Colonic mucosa (tissue), 4 donors: ENCODE measurements around the gene RAB29. TPM values are rescaled to one million over a fixed set of nuclear protein-coding genes. Genes with fewer than 3 reads are reported as not detected.

Experiments
- DNase-seq: peaks from one replicate; pipeline ENCODE4 v3.0.0-alpha.2; 2020
- H3K27ac ChIP-seq: fragments of 200-600 bp; one replicate; pipeline ENCODE4 v1.8.0; 2021
- H3K27me3 ChIP-seq: fragments of 200-600 bp; one replicate; pipeline ENCODE4 v1.8.0; 2021
- H3K36me3 ChIP-seq: fragments of 200-600 bp; one replicate; pipeline ENCODE4 v1.8.0; 2021
- H3K4me1 ChIP-seq: fragments of 200-600 bp; one replicate; pipeline ENCODE4 v1.8.0; 2021; ENCODE audit warnings: mild to moderate bottlenecking
- H3K4me3 ChIP-seq: fragments of 200-600 bp; one replicate; pipeline ENCODE4 v1.8.0; 2021
- H3K9ac ChIP-seq, 2 donors: one replicate each; pipeline ENCODE4 v1.7.0; 2013; ENCODE audit warnings: control low read depth in 2 of 2, low read depth in 2 of 2, low read length in 2 of 2
- H3K9me3 ChIP-seq: fragments of 200-600 bp; one replicate; pipeline ENCODE4 v1.8.0; 2021
- intact Hi-C: fragments of 100-400 bp; cut with DNase I; formaldehyde crosslinking; loops from one replicate; pipeline ENCODE4 v1.14.1; 2022
- total RNA-seq, 2 donors: library from RNA; stranded (reverse); fragmentation: NEBNext Ultra II Directional in 1 of 2; extraction: Animal tissue kit (Norgen Biotek cat#: 25700) in 1 of 2; gene quantifications; one replicate each; pipeline ENCODE4 v1.2.1, GENCODE V29; 2021
- TF ChIP-seq, protein P1 (sequence below): fragments of 200-600 bp; IDR thresholded peaks from one replicate; pipeline ENCODE4 v1.8.0; 2022; ENCODE audit warnings: antibody characterized with exemption, mild to moderate bottlenecking
- donor health status: healthy.
- donor health status: DM: no; HTN: no; CAD: no.
- donor health status: DM: no; HTN: no; CAD: no.

Gene RAB29
- total RNA-seq, 2 donors from 2014 or later: 7.5 to 10.2 TPM

DNA sequence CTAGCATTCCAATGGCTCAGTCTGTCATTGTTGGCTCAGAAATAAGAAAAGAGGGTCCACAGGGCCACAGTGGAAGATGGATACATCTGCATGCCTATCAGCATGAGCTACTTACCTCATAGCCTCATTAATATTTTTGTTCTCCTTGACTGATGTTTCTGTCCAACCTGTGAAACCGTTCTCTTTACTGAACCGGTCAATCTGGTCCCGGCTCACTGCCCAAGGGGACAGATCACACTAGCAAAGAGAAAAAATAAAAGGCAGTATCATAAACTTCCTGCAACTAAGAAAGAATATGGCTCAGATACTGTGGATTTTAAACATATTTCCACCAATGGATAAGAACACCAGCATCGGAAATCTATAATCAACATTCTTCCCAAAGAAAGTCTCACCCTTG lies 4.7 kb downstream of the RAB29 start:
- Histone ChIP-seq H3K9ac (no peak overlapping the region), H3K36me3 (no peaks in the 10 kb centered on the region), H3K27ac (no peak overlapping the region), H3K27me3 (no peaks in the 10 kb centered on the region), H3K4me1 (no peaks in the 10 kb centered on the region), H3K4me3 (no peak overlapping the region), H3K9me3 (no peaks in the 10 kb centered on the region)
- intact Hi-C loops: no loop called here
- DNase-seq: no peak
- TF ChIP-seq, protein P1, sequence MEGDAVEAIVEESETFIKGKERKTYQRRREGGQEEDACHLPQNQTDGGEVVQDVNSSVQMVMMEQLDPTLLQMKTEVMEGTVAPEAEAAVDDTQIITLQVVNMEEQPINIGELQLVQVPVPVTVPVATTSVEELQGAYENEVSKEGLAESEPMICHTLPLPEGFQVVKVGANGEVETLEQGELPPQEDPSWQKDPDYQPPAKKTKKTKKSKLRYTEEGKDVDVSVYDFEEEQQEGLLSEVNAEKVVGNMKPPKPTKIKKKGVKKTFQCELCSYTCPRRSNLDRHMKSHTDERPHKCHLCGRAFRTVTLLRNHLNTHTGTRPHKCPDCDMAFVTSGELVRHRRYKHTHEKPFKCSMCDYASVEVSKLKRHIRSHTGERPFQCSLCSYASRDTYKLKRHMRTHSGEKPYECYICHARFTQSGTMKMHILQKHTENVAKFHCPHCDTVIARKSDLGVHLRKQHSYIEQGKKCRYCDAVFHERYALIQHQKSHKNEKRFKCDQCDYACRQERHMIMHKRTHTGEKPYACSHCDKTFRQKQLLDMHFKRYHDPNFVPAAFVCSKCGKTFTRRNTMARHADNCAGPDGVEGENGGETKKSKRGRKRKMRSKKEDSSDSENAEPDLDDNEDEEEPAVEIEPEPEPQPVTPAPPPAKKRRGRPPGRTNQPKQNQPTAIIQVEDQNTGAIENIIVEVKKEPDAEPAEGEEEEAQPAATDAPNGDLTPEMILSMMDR: no peak

DNA sequence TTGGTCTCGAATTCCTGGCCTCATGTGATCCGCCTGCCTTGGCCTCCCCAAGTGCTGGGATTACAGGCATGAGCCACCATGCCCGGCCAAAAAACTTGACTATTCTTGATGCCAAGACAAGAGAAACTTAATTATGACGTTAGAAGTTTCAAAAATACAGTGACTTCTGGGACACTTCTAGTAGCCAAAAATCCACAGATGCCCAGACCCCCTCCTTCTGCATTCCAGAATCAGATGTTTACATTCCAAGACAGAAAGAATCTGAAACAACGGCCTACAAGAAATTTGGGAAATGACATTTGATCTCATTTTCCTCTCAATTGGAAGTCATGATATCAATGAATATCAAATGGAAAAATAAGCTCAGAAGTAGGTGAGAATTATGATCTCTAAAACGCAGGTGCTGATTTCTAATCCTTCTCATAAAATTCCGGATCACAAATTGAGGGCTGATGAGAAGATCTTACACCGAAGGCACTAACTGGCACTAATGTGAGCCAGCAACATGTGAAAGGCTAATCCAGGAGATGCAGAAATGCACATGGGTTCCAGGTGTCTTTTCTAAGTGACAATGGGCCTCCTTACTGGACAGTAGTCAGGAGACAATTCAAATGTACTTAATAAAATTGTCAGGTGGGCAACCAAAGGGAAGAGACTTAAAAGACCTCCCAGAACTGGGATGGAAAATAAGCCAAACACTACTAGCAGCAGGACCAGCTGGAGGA lies 5.5 kb downstream of the RAB29 start:
- no peaks in the 10 kb centered on the region for H3K9me3 ChIP-seq
- no peaks in the 10 kb centered on the region for H3K27me3 ChIP-seq
- no peak overlapping the region for H3K27ac ChIP-seq
- H3K36me3 ChIP-seq: no peaks in the 10 kb centered on the region
- no peak overlapping the region for H3K4me3 ChIP-seq
- intact Hi-C loops: no loop called here
- no peaks in the 10 kb centered on the region for H3K4me1 ChIP-seq
- H3K9ac ChIP-seq: no peak overlapping the region
- TF ChIP-seq, protein P1: no peak
- no peak for DNase-seq

DNA sequence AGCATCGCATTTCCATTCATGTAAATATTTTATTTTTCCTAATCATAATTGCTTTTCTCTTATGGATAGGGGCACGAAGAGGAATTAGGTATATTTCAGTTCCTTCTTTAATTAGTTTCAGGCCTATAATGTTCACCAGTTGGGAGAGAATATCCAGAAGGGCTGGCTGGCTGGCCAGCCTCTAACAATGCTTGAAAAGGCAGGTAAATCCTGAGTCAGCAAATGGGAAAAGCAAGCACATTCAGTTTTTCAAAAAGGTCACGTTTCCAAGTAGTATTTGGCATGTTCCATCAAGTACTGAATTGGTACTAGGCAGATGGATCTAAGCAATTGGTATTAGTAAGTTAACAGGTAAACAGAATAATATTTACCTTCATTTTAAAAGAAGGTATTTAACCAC lies 8.0 kb downstream of the RAB29 start:
- no peaks in the 10 kb centered on the region for H3K36me3 ChIP-seq
- H3K4me1 ChIP-seq: no peaks in the 10 kb centered on the region
- no peak overlapping the region for H3K27ac ChIP-seq
- no peaks in the 10 kb centered on the region for H3K27me3 ChIP-seq
- TF ChIP-seq, protein P1: no peak
- no peak overlapping the region for H3K9ac ChIP-seq
- no peaks in the 10 kb centered on the region for H3K9me3 ChIP-seq
- intact Hi-C loops: no loop called here
- no peak for DNase-seq
- no peak overlapping the region for H3K4me3 ChIP-seq

DNA sequence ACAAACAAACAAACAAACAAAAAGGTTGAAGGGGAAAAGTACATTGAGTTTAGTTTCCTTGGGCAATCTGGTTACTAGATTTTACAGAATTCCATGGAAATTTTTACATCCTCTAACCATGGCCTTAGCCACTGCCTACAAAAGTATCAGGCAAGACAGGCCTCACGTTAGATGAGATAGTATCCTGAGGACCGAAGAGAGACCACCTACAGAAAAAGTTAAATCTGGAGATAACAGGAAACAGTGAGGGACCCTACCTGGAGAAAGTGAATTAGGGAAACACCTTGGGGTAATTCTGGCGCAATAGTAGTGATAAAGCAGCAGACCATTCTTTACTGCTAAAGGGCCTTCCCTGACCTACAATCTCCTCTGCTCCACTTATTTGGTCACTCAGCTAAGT lies 8.7 kb downstream of the RAB29 start:
- Histone ChIP-seq H3K27me3 (no peaks in the 10 kb centered on the region), H3K36me3 (no peaks in the 10 kb centered on the region), H3K4me3 (no peak overlapping the region), H3K27ac (no peak overlapping the region), H3K9me3 (no peaks in the 10 kb centered on the region), H3K4me1 (no peaks in the 10 kb centered on the region), H3K9ac (no peak overlapping the region)
- TF ChIP-seq, protein P1: no peak
- DNase-seq: no peak
- intact Hi-C loops: no loop called here

DNA sequence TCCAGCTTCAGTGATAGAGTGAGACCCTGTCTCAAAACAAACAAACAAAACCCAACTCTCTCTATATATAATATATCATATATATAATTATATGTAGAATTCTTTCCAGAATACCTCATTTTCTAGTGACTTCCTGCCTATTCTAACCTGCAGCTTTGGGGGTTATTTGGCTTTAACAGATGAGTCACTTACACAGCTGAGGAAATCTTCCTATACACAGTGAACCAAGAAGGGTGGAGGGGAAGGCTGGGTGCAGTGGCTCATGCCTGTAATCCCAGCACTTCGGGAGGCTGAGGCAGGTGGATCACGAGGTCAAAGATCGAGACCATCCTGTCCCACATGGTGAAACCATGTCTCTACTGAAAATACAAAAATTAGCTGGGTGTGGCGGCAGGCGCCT lies 9.2 kb downstream of the RAB29 start:
- no peaks in the 10 kb centered on the region for H3K9me3 ChIP-seq
- DNase-seq: no peak
- H3K4me1 ChIP-seq: no peaks in the 10 kb centered on the region
- intact Hi-C loops: no loop called here
- H3K27me3 ChIP-seq: no peaks in the 10 kb centered on the region
- TF ChIP-seq, protein P1: no peak
- H3K4me3 ChIP-seq: no peak overlapping the region
- no peak overlapping the region for H3K9ac ChIP-seq
- H3K36me3 ChIP-seq: no peaks in the 10 kb centered on the region
- no peak overlapping the region for H3K27ac ChIP-seq
